H1 (cell line): ENCODE measurements around the gene ENPP1. TPM values are rescaled to one million over a fixed set of nuclear protein-coding genes. Genes with fewer than 3 reads are reported as not detected.

Experiments
- CTCF ChIA-PET: fragments of 300-600 bp; sonication (Branson Sonifier 250); formaldehyde crosslinking; loops from one replicate; lab custom pipeline; 2021; ENCODE audit not compliant: partially characterized antibody; lab: Charles Lee
- POLR2A ChIA-PET: fragments of 300-600 bp; sonication (Branson Sonifier 250); formaldehyde crosslinking; loops from one replicate; lab custom pipeline; 2021; ENCODE audit warnings: inconsistent platforms; ENCODE audit not compliant: partially characterized antibody; lab: Charles Lee
- DNase-seq, 2 experiments: peaks; one replicate each; pipeline versions ENCODE4 v3.0.0 to v3.0.0-alpha.2; 2010 to 2022; ENCODE audit warnings: low spot score in 2 of 2, low read depth in 1 of 2, mixed read lengths in 1 of 2
- FAIRE-seq: peaks from 2 replicates; lab custom pipeline; 2011; peaks lifted over from hg19 to GRCh38; lab: Jason Lieb, UNC
- H2AFZ ChIP-seq: 2 replicates; pipeline ENCODE4 v1.8.1; 2012; ENCODE audit warnings: low read length, inconsistent platforms
- H2AK5ac ChIP-seq: 2 replicates; pipeline ENCODE4 v1.6.1; 2013; ENCODE audit warnings: low read depth, low read length
- H2BK120ac ChIP-seq: replicated peaks from 2 replicates; pipeline ENCODE3; 2013; ENCODE audit warnings: low read depth, low read length, inconsistent platforms
- H2BK12ac ChIP-seq: 2 replicates; pipeline ENCODE4 v1.6.1; 2013; ENCODE audit warnings: low read depth, low read length
- H2BK15ac ChIP-seq: 2 replicates; pipeline ENCODE4 v1.6.1; 2013; ENCODE audit warnings: low read length
- H2BK20ac ChIP-seq: 2 replicates; pipeline ENCODE4 v1.6.1; 2013; ENCODE audit warnings: low read length
- H2BK5ac ChIP-seq: 2 replicates; pipeline ENCODE4 v1.6.1; 2013; ENCODE audit warnings: low read depth, low read length
- H3K14ac ChIP-seq: 2 replicates; pipeline ENCODE4 v1.6.1; 2013; ENCODE audit warnings: inconsistent platforms; ENCODE audit not compliant: insufficient read length
- H3K18ac ChIP-seq: 2 replicates; pipeline ENCODE4 v1.6.1; 2013; ENCODE audit warnings: low read length; ENCODE audit errors: extremely low read depth
- H3K23ac ChIP-seq: 2 replicates; pipeline ENCODE4 v1.6.1; 2013; ENCODE audit warnings: inconsistent platforms; ENCODE audit not compliant: insufficient read length
- H3K23me2 ChIP-seq: 2 replicates; pipeline ENCODE4 v1.6.1; 2013; ENCODE audit warnings: low read depth, low read length
- H3K27ac ChIP-seq: 2 replicates; pipeline ENCODE4 v1.6.1; 2011; ENCODE audit warnings: low read depth, low read length, inconsistent platforms
- H3K27me3 ChIP-seq, 4 experiments: replicated peaks in 1 of 4; 1 replicate in 1 of 4; 2 replicates in 3 of 4; pipeline versions ENCODE4 v1.6.1 to v1.8.1; 2011 to 2013; ENCODE audit warnings: low read length in 3 of 4, mild to moderate bottlenecking in 3 of 4, inconsistent platforms in 2 of 4, mixed read lengths in 2 of 4, moderate library complexity in 1 of 4; ENCODE audit not compliant: control insufficient read depth in 3 of 4, insufficient read depth in 3 of 4; ENCODE audit errors: extremely low read depth in 1 of 4
- H3K36me3 ChIP-seq, 4 experiments: 2 replicates each; pipeline versions ENCODE4 v1.6.1 to v1.8.1; 2011 to 2013; ENCODE audit warnings: mild to moderate bottlenecking in 4 of 4, low read length in 3 of 4, moderate library complexity in 2 of 4, control low read depth in 1 of 4, inconsistent platforms in 1 of 4; ENCODE audit not compliant: insufficient read depth in 4 of 4, control insufficient read depth in 2 of 4
- H3K4ac ChIP-seq: replicated peaks from 2 replicates; pipeline ENCODE3; 2013; ENCODE audit warnings: low read length, low read depth, mixed read lengths, inconsistent platforms; ENCODE audit not compliant: insufficient read length
- H3K4me1 ChIP-seq, 4 experiments: replicated peaks in 1 of 4; 1 replicate in 1 of 4; 2 replicates in 3 of 4; pipeline versions ENCODE4 v1.6.1 to v1.8.1; 2011 to 2013; ENCODE audit warnings: low read length in 3 of 4, inconsistent platforms in 2 of 4, mixed read lengths in 1 of 4; ENCODE audit not compliant: insufficient read depth in 4 of 4, control insufficient read depth in 3 of 4
- H3K4me2 ChIP-seq, 2 experiments: 2 replicates each; pipeline versions ENCODE4 v1.6.1 to v1.8.1; 2011 to 2013; ENCODE audit warnings: low read depth in 2 of 2, low read length in 2 of 2, control low read depth in 1 of 2, inconsistent platforms in 1 of 2, mild to moderate bottlenecking in 1 of 2; ENCODE audit not compliant: insufficient read depth in 1 of 2
- H3K4me3 ChIP-seq, 4 experiments: fragments of 200-600, 300-600 bp in 1 of 4; sonication (generic), shearing (Covaris generic), sonication (Bioruptor Twin) in 1 of 4; 2 replicates each; pipeline versions ENCODE4 v1.5.1 to v1.8.1; 2011 to 2016; ENCODE audit warnings: low read length in 4 of 4, low read depth in 3 of 4, control low read depth in 2 of 4, inconsistent platforms in 2 of 4, mild to moderate bottlenecking in 2 of 4, mixed read lengths in 1 of 4, moderate library complexity in 1 of 4; ENCODE audit not compliant: insufficient read depth in 2 of 4; ENCODE audit errors: extremely low read depth in 1 of 4
- H3K56ac ChIP-seq: replicated peaks from 2 replicates; pipeline ENCODE3; 2013; ENCODE audit warnings: low read depth, mild to moderate bottlenecking, mixed read lengths, low read length, inconsistent platforms; ENCODE audit not compliant: insufficient read length
- H3K79me1 ChIP-seq: 2 replicates; pipeline ENCODE4 v1.6.1; 2013; ENCODE audit warnings: low read depth, low read length, control low read depth
- H3K79me2 ChIP-seq, 2 experiments: 2 replicates each; pipeline versions ENCODE4 v1.6.1 to v1.8.1; 2012 to 2013; ENCODE audit warnings: low read length in 2 of 2, mild to moderate bottlenecking in 2 of 2, inconsistent platforms in 1 of 2; ENCODE audit not compliant: insufficient read depth in 2 of 2, control insufficient read depth in 1 of 2
- H3K9ac ChIP-seq, 4 experiments: replicated peaks in 1 of 4; 1 replicate in 1 of 4; 2 replicates in 3 of 4; pipeline versions ENCODE4 v1.6.1 to v1.8.1; 2011 to 2013; ENCODE audit warnings: low read depth in 3 of 4, low read length in 3 of 4, control low read depth in 2 of 4, mild to moderate bottlenecking in 2 of 4, moderate library complexity in 2 of 4, inconsistent platforms in 1 of 4; ENCODE audit errors: extremely low read depth in 1 of 4
- H3K9me3 ChIP-seq, 2 experiments: 2 replicates each; pipeline versions ENCODE4 v1.6.1 to v1.8.1; 2012 to 2013; ENCODE audit warnings: mild to moderate bottlenecking in 2 of 2, moderate library complexity in 2 of 2, control low read depth in 1 of 2, inconsistent platforms in 1 of 2, low read depth in 1 of 2, low read length in 1 of 2, mixed read lengths in 1 of 2; ENCODE audit not compliant: insufficient read depth in 2 of 2
- H4K20me1 ChIP-seq, 2 experiments: replicated peaks in 1 of 2; 2 replicates each; pipeline versions ENCODE3 to v1.8.1; 2011 to 2013; ENCODE audit warnings: inconsistent platforms in 2 of 2, low read length in 2 of 2, mild to moderate bottlenecking in 1 of 2; ENCODE audit not compliant: insufficient read depth in 2 of 2, control insufficient read depth in 1 of 2
- H4K5ac ChIP-seq: 2 replicates; pipeline ENCODE4 v1.6.1; 2013; ENCODE audit warnings: low read length, low read depth, mixed read lengths, inconsistent platforms; ENCODE audit not compliant: insufficient read length
- H4K8ac ChIP-seq: 2 replicates; pipeline ENCODE4 v1.8.0; 2013; ENCODE audit warnings: mild to moderate bottlenecking, moderate library complexity, low read length, inconsistent platforms; ENCODE audit not compliant: insufficient read depth; ENCODE audit errors: extremely low read depth
- H4K91ac ChIP-seq: replicated peaks from 2 replicates; pipeline ENCODE3; 2013; ENCODE audit warnings: low read length, mixed read lengths, inconsistent platforms; ENCODE audit not compliant: insufficient read length
- BACH1 ChIP-seq: IDR thresholded peaks from 2 replicates; pipeline ENCODE4 v1.6.1; 2012; ENCODE audit warnings: low read length, improper control_type of control experiment
- CREB1 ChIP-seq: IDR thresholded peaks from 2 replicates; pipeline ENCODE4 v1.6.1; 2012; ENCODE audit warnings: inconsistent platforms
- GABPA ChIP-seq: IDR thresholded peaks from 2 replicates; pipeline ENCODE4 v1.6.1; 2011; ENCODE audit warnings: mild to moderate bottlenecking, low read length, moderate library complexity, borderline replicate concordance; ENCODE audit not compliant: insufficient read depth
- GTF2F1 ChIP-seq: IDR thresholded peaks from 2 replicates; pipeline ENCODE4 v1.6.1; 2012; ENCODE audit warnings: low read depth, low read length, improper control_type of control experiment, borderline replicate concordance
- JUN ChIP-seq: IDR thresholded peaks from 2 replicates; pipeline ENCODE4 v1.6.1; 2011; ENCODE audit warnings: low read depth, mild to moderate bottlenecking, improper control_type of control experiment, low read length
- KDM5A ChIP-seq: fragments of 200-600 bp; IDR thresholded peaks from 2 replicates; pipeline ENCODE4 v1.7.1; 2012; ENCODE audit warnings: mild to moderate bottlenecking, low read length, inconsistent platforms, mixed read lengths
- NRF1 ChIP-seq: IDR thresholded peaks from 2 replicates; pipeline ENCODE4 v1.6.1; 2011; ENCODE audit warnings: mild to moderate bottlenecking, low read depth, low read length, improper control_type of control experiment
- POLR2AphosphoS5 ChIP-seq: IDR thresholded peaks from 2 replicates; pipeline ENCODE4 v1.6.1; 2011; ENCODE audit warnings: low read depth, low read length
- RAD21 ChIP-seq, 2 experiments: IDR thresholded peaks in 1 of 2; conservative IDR thresholded peaks in 1 of 2; 2 replicates each; pipeline ENCODE4 v1.6.1; 2011; ENCODE audit warnings: low read depth in 2 of 2, low read length in 2 of 2, improper control_type of control experiment in 1 of 2, inconsistent platforms in 1 of 2, mild to moderate bottlenecking in 1 of 2, moderate library complexity in 1 of 2
- SAP30 ChIP-seq: fragments of 300-600 bp; sonication (generic); IDR thresholded peaks from 2 replicates; pipeline ENCODE4 v1.7.1; 2012; ENCODE audit warnings: low read length, moderate library complexity, mild to moderate bottlenecking, inconsistent platforms; ENCODE audit not compliant: insufficient read depth, insufficient replicate concordance
- SUZ12 ChIP-seq: fragments of 200-600 bp; sonication (generic); IDR thresholded peaks from 2 replicates; pipeline ENCODE4 v1.6.1; 2012; ENCODE audit warnings: mild to moderate bottlenecking, inconsistent platforms, low read length, moderate library complexity, mixed read lengths
- TAF1 ChIP-seq: IDR thresholded peaks from 2 replicates; pipeline ENCODE4 v1.6.1; 2011; ENCODE audit warnings: mild to moderate bottlenecking, low read depth, low read length
- WGBS, 2 experiments: shearing (Covaris generic) in 1 of 2; methylation state at CpG; one replicate each; pipeline versions ENCODE4 v1.1.6 to v1.1.7; 2013 to 2015; ENCODE audit warnings: low lambda C conversion rate in 2 of 2, mixed read lengths in 2 of 2, inconsistent platforms in 1 of 2, low coverage in 1 of 2, missing lambda C conversion rate in 1 of 2; ENCODE audit not compliant: insufficient replicate concordance in 2 of 2, insufficient coverage in 1 of 2, insufficient read length in 1 of 2; ENCODE audit errors: extremely low coverage in 1 of 2, missing lambda C conversion rate in 1 of 2; 5-methylcytosine and 5-hydroxymethylcytosine counted together
- polyA plus RNA-seq, 7 experiments: library from polyadenylated mRNA; depleted of rRNA in 3 of 7; stranded (reverse) in 5 of 7; unstranded in 2 of 7; fragments of >200 nt in 5 of 7; fragments of 200-250 nt in 2 of 7; gene quantifications; 1 replicate in 5 of 7; 2 replicates in 1 of 7; 4 replicates in 1 of 7; pipeline versions ENCODE4 v1.2.1 to v1.2.3, GENCODE V29; 2011 to 2013; ENCODE audit warnings: missing spikeins in 2 of 7, mixed read lengths in 2 of 7
- total RNA-seq: library from RNA; stranded (reverse); fragmentation: NEBNext Ultra II Directional; extraction: Animal tissue kit (Norgen Biotek cat#: 25700); gene quantifications from 2 replicates; pipeline ENCODE4 v1.2.1, GENCODE V29; 2021

Gene ENPP1
- total and polyA plus RNA-seq, 2 of the 8 experiments (the other 6 are each of a cell fraction or from before 2014, with no cell fraction given), result 10.1 to 39.1 TPM

DNA sequence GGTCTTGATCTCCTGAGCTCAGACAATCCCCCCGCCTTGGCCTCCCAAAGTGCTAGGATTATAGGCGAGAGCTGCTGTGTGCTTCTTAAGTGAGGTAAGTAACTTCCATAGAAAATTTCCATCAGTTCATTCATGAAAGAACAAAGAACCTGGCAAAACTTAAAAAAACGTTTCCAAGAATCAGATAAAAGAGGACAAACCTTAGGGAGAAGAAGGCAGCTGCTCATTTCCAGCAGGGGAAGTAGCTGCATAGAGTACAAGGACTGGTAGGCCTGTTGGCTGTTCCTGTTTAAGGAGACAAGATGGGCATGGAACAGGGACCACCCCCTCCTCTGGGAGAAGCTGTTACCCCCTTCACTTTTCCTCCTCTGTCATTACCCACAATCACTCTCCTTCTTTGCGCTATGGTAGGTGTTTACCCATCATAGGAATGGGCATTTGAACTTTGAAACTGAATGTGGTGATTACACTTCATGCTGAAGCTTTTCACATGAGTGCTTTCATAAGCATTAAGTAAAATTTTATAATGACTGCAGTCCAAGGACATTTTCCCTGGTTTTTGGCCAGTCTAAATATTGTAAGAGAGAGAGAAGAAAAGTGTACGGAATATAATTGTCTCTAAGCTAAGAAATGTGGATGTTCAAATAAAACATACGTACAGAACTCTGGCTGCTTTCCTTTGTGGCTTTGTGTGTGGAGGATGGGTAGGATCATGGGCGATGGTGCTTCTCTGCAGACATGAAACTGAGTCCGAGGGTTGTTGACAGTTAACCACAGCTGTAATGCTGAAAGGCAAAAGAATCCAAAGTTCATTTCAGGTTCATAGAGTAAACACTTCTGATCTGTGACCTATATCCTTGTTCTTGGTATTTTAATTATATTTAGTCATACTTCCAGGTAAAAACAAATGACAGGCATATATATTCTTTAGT is 86.9 kb downstream of the ENPP1 start:
- H3K14ac ChIP-seq, result no peak overlapping the region
- no peak overlapping the region for H3K4me2 ChIP-seq
- H4K20me1 ChIP-seq, result no peaks in the 10 kb centered on the region
- ChIA-PET CTCF (interaction anchor here (1.0 to 2.3 kb wide), 4 partner anchors 13 to 200 kb away, joined by 3 to 8 read pairs (median 4); no protein-coding TSS in a partner anchor), POLR2A (interaction anchor here (1.2 to 1.5 kb wide), 2 partner anchors 12 to 15 kb away, joined by 3 read pairs; no protein-coding TSS in a partner anchor)
- H3K9me3 ChIP-seq, result peaks cover 24 to 28% of the 10 kb centered on the region in 2 experiments
- H3K27ac ChIP-seq, result no peak overlapping the region
- no peak overlapping the region for H3K18ac ChIP-seq
- no peak overlapping the region for H3K4ac ChIP-seq
- no peak overlapping the region for H2BK120ac ChIP-seq
- no peak overlapping the region for H4K5ac ChIP-seq
- WGBS, 2 experiments, result 88% methylated on average over 7 of the region's 8 CpGs; no CpG with 5 or more reads in 1 of the 2 experiments
- H2BK12ac ChIP-seq, result no peak overlapping the region
- H3K79me2 ChIP-seq, result 0 out of 4 replicates have a peak, but pooled peaks cover 0 to 2% of the 10 kb centered on the region in 2 experiments
- H2AK5ac ChIP-seq, result no peak overlapping the region
- no peak overlapping the region for H3K4me3 ChIP-seq
- H3K23ac ChIP-seq, result no peak overlapping the region
- H3K79me1 ChIP-seq, result no peaks in the 10 kb centered on the region
- H2BK20ac ChIP-seq, result no peak overlapping the region
- H3K56ac ChIP-seq, result no peak overlapping the region
- peaks cover 0 to 29% (median 15%) of the 10 kb centered on the region in 4 experiments; a peak in 5 of 8 replicates for H3K36me3 ChIP-seq
- no peaks in the 10 kb centered on the region for H3K23me2 ChIP-seq
- H4K91ac ChIP-seq, result no peak overlapping the region
- H3K9ac ChIP-seq, result no peak overlapping the region
- FAIRE-seq (no peak), DNase-seq (no peak)
- H2AFZ ChIP-seq, result no peak overlapping the region
- H2BK15ac ChIP-seq, result no peak overlapping the region
- no peak overlapping the region for H4K8ac ChIP-seq
- H2BK5ac ChIP-seq, result no peak overlapping the region
- H3K27me3 ChIP-seq, result no peaks in the 10 kb centered on the region
- H3K4me1 ChIP-seq, result peaks cover 0 to 8% (median 3%) of the 10 kb centered on the region in 4 experiments; a peak in 3 of 7 replicates
- TF ChIP-seq CREB1 (no peak), GTF2F1 (no peak), RAD21 (IDR thresholded peaks at IDR 0.05 in 1 of 2, conservative IDR thresholded peaks at IDR 0.05 in 1 of 2; ENCODE audit: low read depth in 2 of 2, low read length in 2 of 2) (no peak), BACH1 (no peak), JUN (no peak), GABPA (no peak), NRF1 (no peak), POLR2AphosphoS5 (no peak), KDM5A (no peak), TAF1 (no peak), SAP30 (no peak), SUZ12 (no peak)
